HepG2 (cell line): ENCODE data around the gene STARD13.

ENCODE experiments used
- BRCA1 ChIP-seq: sonication (generic); formaldehyde crosslinking; IDR thresholded peaks from 2 replicates; pipeline ENCODE4 v1.4.0; 2020; ENCODE audit warnings: missing genetic modification reagents
- FOXK2 ChIP-seq: fragments of 450-650 bp; IDR thresholded peaks from 2 replicates; pipeline ENCODE4 v1.6.1; 2016
- HCFC1 ChIP-seq: fragments of 150-350 bp; IDR thresholded peaks from 2 replicates; pipeline ENCODE4 v1.6.1; 2014; ENCODE audit warnings: low read depth, low read length
- HOXA7 ChIP-seq: sonication (generic); formaldehyde crosslinking; IDR thresholded peaks from 2 replicates; pipeline ENCODE4 v1.8.1; 2022; ENCODE audit warnings: mild to moderate bottlenecking, missing genetic modification reagents, moderate library complexity
- JUN ChIP-seq: sonication (generic); formaldehyde crosslinking; IDR thresholded peaks from 2 replicates; pipeline ENCODE4 v1.4.0; 2020; ENCODE audit warnings: mild to moderate bottlenecking, missing genetic modification reagents
- POLR2A ChIP-seq, 2 experiments: IDR thresholded peaks; 2 replicates each; pipeline ENCODE4 v1.6.1; 2011; ENCODE audit warnings: low read depth in 2 of 2, low read length in 2 of 2, mild to moderate bottlenecking in 1 of 2, moderate library complexity in 1 of 2; ENCODE audit not compliant: insufficient read depth in 1 of 2
- PRDM15 ChIP-seq: sonication (generic); formaldehyde crosslinking; IDR thresholded peaks from 2 replicates; pipeline ENCODE4 v1.4.0; 2020; ENCODE audit warnings: missing genetic modification reagents
- TEAD3 ChIP-seq: optimal IDR thresholded peaks from 2 replicates; pipeline ENCODE3; 2016; ENCODE audit warnings: borderline replicate concordance
- ZNF274 ChIP-seq: sonication (generic); formaldehyde crosslinking; IDR thresholded peaks from 2 replicates; pipeline ENCODE4 v1.5.1; 2020; ENCODE audit warnings: mild to moderate bottlenecking, missing genetic modification reagents
- TF ChIP-seq, protein P1 (sequence below): sonication (generic); formaldehyde crosslinking; IDR thresholded peaks from 2 replicates; pipeline ENCODE4 v1.5.0; 2020; ENCODE audit warnings: mild to moderate bottlenecking, missing genetic modification reagents, moderate library complexity
- TF ChIP-seq, protein P2 (sequence below): sonication (generic); formaldehyde crosslinking; IDR thresholded peaks from 2 replicates; pipeline ENCODE4 v1.4.0; 2020; ENCODE audit warnings: low read depth, mild to moderate bottlenecking, missing genetic modification reagents

- TF ChIP-seq POLR2A (IDR thresholded peaks at IDR 0.05; ENCODE audit: insufficient read depth in 1 of 2, low read depth in 2 of 2, low read length in 2 of 2) (no peak), HCFC1 (no peak), FOXK2 (no peak), BRCA1 (CRISPR knock-in tag) (no peak), HOXA7 (no peak), JUN (CRISPR knock-in tag) (no peak), ZNF274 (CRISPR knock-in tag) (no peak), PRDM15 (CRISPR knock-in tag) (no peak), TEAD3 (CRISPR knock-in tag) (no peak)
- TF ChIP-seq, protein P1, sequence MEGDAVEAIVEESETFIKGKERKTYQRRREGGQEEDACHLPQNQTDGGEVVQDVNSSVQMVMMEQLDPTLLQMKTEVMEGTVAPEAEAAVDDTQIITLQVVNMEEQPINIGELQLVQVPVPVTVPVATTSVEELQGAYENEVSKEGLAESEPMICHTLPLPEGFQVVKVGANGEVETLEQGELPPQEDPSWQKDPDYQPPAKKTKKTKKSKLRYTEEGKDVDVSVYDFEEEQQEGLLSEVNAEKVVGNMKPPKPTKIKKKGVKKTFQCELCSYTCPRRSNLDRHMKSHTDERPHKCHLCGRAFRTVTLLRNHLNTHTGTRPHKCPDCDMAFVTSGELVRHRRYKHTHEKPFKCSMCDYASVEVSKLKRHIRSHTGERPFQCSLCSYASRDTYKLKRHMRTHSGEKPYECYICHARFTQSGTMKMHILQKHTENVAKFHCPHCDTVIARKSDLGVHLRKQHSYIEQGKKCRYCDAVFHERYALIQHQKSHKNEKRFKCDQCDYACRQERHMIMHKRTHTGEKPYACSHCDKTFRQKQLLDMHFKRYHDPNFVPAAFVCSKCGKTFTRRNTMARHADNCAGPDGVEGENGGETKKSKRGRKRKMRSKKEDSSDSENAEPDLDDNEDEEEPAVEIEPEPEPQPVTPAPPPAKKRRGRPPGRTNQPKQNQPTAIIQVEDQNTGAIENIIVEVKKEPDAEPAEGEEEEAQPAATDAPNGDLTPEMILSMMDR (CRISPR knock-in tag), result peak; percentile 23
- TF ChIP-seq, protein P2, sequence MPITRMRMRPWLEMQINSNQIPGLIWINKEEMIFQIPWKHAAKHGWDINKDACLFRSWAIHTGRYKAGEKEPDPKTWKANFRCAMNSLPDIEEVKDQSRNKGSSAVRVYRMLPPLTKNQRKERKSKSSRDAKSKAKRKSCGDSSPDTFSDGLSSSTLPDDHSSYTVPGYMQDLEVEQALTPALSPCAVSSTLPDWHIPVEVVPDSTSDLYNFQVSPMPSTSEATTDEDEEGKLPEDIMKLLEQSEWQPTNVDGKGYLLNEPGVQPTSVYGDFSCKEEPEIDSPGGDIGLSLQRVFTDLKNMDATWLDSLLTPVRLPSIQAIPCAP (CRISPR knock-in tag), result no peak
Measured at GRCh38 chr13:33057019-33057780, 228.4 kb downstream of the STARD13 start.
